Psoas muscle (tissue), 8 donors: ENCODE measurements around the gene KRT13. TPM values are rescaled to one million over a fixed set of nuclear protein-coding genes. Genes with fewer than 3 reads are reported as not detected.
A peak's percentile ranks its signal among the peaks of the same experiment; 100 is the strongest.

ENCODE experiments used
- ATAC-seq, 4 donors: fragments of 200-7000 bp; cut with Tn5 transposase; one replicate each; pipeline ENCODE4 v1.9.1; 2020; ENCODE audit warnings: moderate library complexity in 3 of 4, mild to moderate bottlenecking in 2 of 4
- DNase-seq, 2 donors: peaks; one replicate each; pipeline ENCODE4 v3.0.0-alpha.2; 2020
- H3K27ac ChIP-seq: fragments of 200-600 bp; one replicate; pipeline ENCODE4 v1.8.0; 2022
- H3K27me3 ChIP-seq, 3 donors: fragments of 200-600 bp in 1 of 3; one replicate each; pipeline versions ENCODE4 v1.6.1 to v1.8.0; 2013 to 2022; ENCODE audit warnings: low read length in 2 of 3, mild to moderate bottlenecking in 2 of 3, moderate library complexity in 1 of 3; ENCODE audit not compliant: insufficient read depth in 3 of 3
- H3K36me3 ChIP-seq, 2 donors: fragments of 200-600 bp in 1 of 2; one replicate each; pipeline versions ENCODE4 v1.6.1 to v1.8.0; 2013 to 2022; ENCODE audit warnings: low read depth in 1 of 2, mild to moderate bottlenecking in 1 of 2, moderate library complexity in 1 of 2; ENCODE audit not compliant: insufficient read depth in 1 of 2
- H3K4me1 ChIP-seq: fragments of 200-600 bp; one replicate; pipeline ENCODE4 v1.8.0; 2022
- H3K4me3 ChIP-seq: fragments of 200-600 bp; one replicate; pipeline ENCODE4 v1.8.0; 2022; ENCODE audit warnings: mild to moderate bottlenecking
- H3K9me3 ChIP-seq: fragments of 200-600 bp; one replicate; pipeline ENCODE4 v1.8.0; 2022
- CTCF ChIP-seq: fragments of 200-600 bp; IDR thresholded peaks from one replicate; pipeline ENCODE4 v1.8.0; 2022; ENCODE audit warnings: antibody characterized with exemption
- WGBS, 3 donors: extraction: QIAGEN DNeasy Blood & Tissue Kit; methylation state at CpG; one replicate each; pipeline versions ENCODE4 v1.1.6 to v1.1.7; 2013; 5-methylcytosine and 5-hydroxymethylcytosine counted together
- intact Hi-C, 2 donors: fragments of 100-400 bp; cut with DNase I; formaldehyde crosslinking; loops; one replicate each; pipeline versions ENCODE4 v1.11.0 to v1.14.2; 2022
- polyA plus RNA-seq, 3 donors: library from polyadenylated mRNA; stranded (reverse); fragments of 200-250 nt; gene quantifications; one replicate each; pipeline ENCODE4 v1.2.3, GENCODE V29; 2013
- total RNA-seq, 4 donors: library from RNA; stranded (reverse); fragmentation: NEBNext Ultra II Directional in 2 of 4; extraction: Animal tissue kit (Norgen Biotek cat#: 25700) in 2 of 4; gene quantifications; one replicate each; pipeline versions ENCODE4 v1.2.1 to v1.2.4, GENCODE V29; 2021 to 2023
- donor health status: healthy with polysubstance abuse.
- donor health status: DM: no; HTN: no; CAD: no; lungs with moderate emphysema.
- donor health status: Bipolar disorder and iron deficiency.
- donor health status: healthy.
- donor health status: DM: yes; HTN: yes; CAD: no.
- donor health status: DM: no; HTN: no; CAD: no.
- donor health status: DM: no; HTN: no; CAD: no.
- donor health status: DM: yes; HTN: yes; CAD: no.

The KRT13 gene
- total and polyA plus RNA-seq, 7 donors, result 0.13 to 3.3 (median 2.7) TPM; not detected in 2

- Histone ChIP-seq H3K4me1 (no peaks in the 10 kb centered on the region), H3K9me3 (no peaks in the 10 kb centered on the region), H3K36me3 (no peaks in the 10 kb centered on the region), H3K4me3 (no peak overlapping the region), H3K27ac (no peak overlapping the region), H3K27me3 (peaks cover 0 to 4% (median 0%) of the 10 kb centered on the region in 3 donors)
- ATAC-seq (no peak), DNase-seq (no peak)
- TF ChIP-seq CTCF, result no peak
- intact Hi-C loops, result no loop called here
- 59 to 75% (median 67%) methylated on average over 2 of the region's 2 CpGs for WGBS, 3 donors
Observed at GRCh38 chr17:41491476-41491875, 13.9 kb downstream of the KRT13 start.

- intact Hi-C loops, result no loop called here
Observed at GRCh38 chr17:41490000-41490990, 15.1 kb downstream of the KRT13 start.

GRCh38 chr17:41489531-41489930 is 15.9 kb downstream of the KRT13 start, which contains the start of gene KRT36:
TSS of gene KRT36 (minus strand) at chr17:41489910. CDS start at chr17:41489864, 46 bp downstream.
- H3K27me3 ChIP-seq, result peaks cover 0 to 4% (median 0%) of the 10 kb centered on the region in 3 donors
- WGBS, 3 donors, result 92 to 97% (median 94%) methylated on average over 12 of the region's 12 CpGs

More at GRCh38 chr17:41490000-41490990, 15.1 kb downstream of the KRT13 start:
- H3K9me3 ChIP-seq, result no peaks in the 10 kb centered on the region
- peaks cover 0 to 4% (median 0%) of the 10 kb centered on the region in 3 donors for H3K27me3 ChIP-seq
- ATAC-seq, result no peak
- H3K4me1 ChIP-seq, result no peaks in the 10 kb centered on the region
- no peak overlapping the region for H3K27ac ChIP-seq
- TF ChIP-seq CTCF, result no peak
- H3K4me3 ChIP-seq, result no peak overlapping the region
- no peaks in the 10 kb centered on the region for H3K36me3 ChIP-seq
- DNase-seq, result no peak
- 74 to 87% (median 82%) methylated on average over 10 of the region's 10 CpGs for WGBS, 3 donors

GRCh38 chr17:41486809-41487530 is 18.4 kb downstream of the KRT13 start:
- H3K9me3 ChIP-seq, result no peaks in the 10 kb centered on the region
- ATAC-seq, result peak in 1 of 4 donors; percentile 38
- intact Hi-C loops, result no loop called here
- WGBS, 3 donors, result 43 to 51% (median 51%) methylated on average over 29 of the region's 29 CpGs
- DNase-seq, result no peak
- TF ChIP-seq CTCF, result peak; percentile 21
- H3K27ac ChIP-seq, result no peak overlapping the region
- H3K27me3 ChIP-seq, result peaks cover 0 to 4% (median 0%) of the 10 kb centered on the region in 3 donors
- no peaks in the 10 kb centered on the region for H3K4me1 ChIP-seq
- H3K36me3 ChIP-seq, result no peaks in the 10 kb centered on the region
- no peak overlapping the region for H3K4me3 ChIP-seq

More at GRCh38 chr17:41489531-41489930, 15.9 kb downstream of the KRT13 start, which contains the start of gene KRT36:
- Histone ChIP-seq H3K27ac (no peak within 1 kb of the TSS), H3K4me1 (no peaks in the 10 kb centered on the region), H3K9me3 (no peaks in the 10 kb centered on the region), H3K4me3 (no peak within 1 kb of the TSS), H3K36me3 (no peaks in the 10 kb centered on the region)
- TF ChIP-seq CTCF, result no peak
- intact Hi-C loops, result no loop called here
- ATAC-seq, result no peak
- no peak for DNase-seq
